Lung (tissue), 12 donors: ENCODE data around the gene FAAP20. TPM values are rescaled to one million over a fixed set of nuclear protein-coding genes. Genes with fewer than 3 reads are reported as not detected.

Experiments
- ATAC-seq: fragments of 200-7000 bp; cut with Tn5 transposase; one replicate; pipeline ENCODE4 v1.9.1; 2020; ENCODE audit warnings: moderate number of reproducible peaks; ENCODE audit not compliant: insufficient read depth, low FRiP score
- DNase-seq, 3 donors: peaks; one replicate each; pipeline ENCODE4 v3.0.0-alpha.2; 2013 to 2017
- H3K27ac ChIP-seq, 2 donors: one replicate each; pipeline ENCODE4 v1.5.1; 2013; ENCODE audit warnings: mild to moderate bottlenecking in 2 of 2, moderate library complexity in 2 of 2, control low read depth in 1 of 2, inconsistent platforms in 1 of 2, low read depth in 1 of 2, low read length in 1 of 2
- H3K27me3 ChIP-seq, 3 donors: one replicate each; pipeline ENCODE4 v1.5.1; 2013; ENCODE audit warnings: low read length in 2 of 3; ENCODE audit not compliant: control insufficient read depth in 3 of 3, insufficient read depth in 3 of 3
- H3K36me3 ChIP-seq, 4 donors: one replicate each; pipeline ENCODE4 v1.5.1; 2013; ENCODE audit warnings: low read length in 4 of 4, mild to moderate bottlenecking in 1 of 4, moderate library complexity in 1 of 4; ENCODE audit not compliant: control insufficient read depth in 4 of 4, insufficient read depth in 4 of 4
- H3K4me1 ChIP-seq, 5 donors: one replicate each; pipeline ENCODE4 v1.5.1; 2013; ENCODE audit warnings: low read length in 5 of 5, mild to moderate bottlenecking in 2 of 5, moderate library complexity in 1 of 5; ENCODE audit not compliant: control insufficient read depth in 5 of 5, insufficient read depth in 5 of 5
- H3K4me3 ChIP-seq: one replicate; pipeline ENCODE4 v1.5.1; 2013; ENCODE audit warnings: mild to moderate bottlenecking, control low read depth, moderate library complexity
- H3K9ac ChIP-seq, 2 donors: one replicate each; pipeline ENCODE4 v1.5.1; 2013; ENCODE audit warnings: low read length in 2 of 2, control low read depth in 1 of 2; ENCODE audit not compliant: insufficient read depth in 1 of 2
- H3K9me3 ChIP-seq, 4 donors: one replicate each; pipeline ENCODE4 v1.5.1; 2013; ENCODE audit warnings: low read length in 3 of 4, mild to moderate bottlenecking in 1 of 4, moderate library complexity in 1 of 4; ENCODE audit not compliant: control insufficient read depth in 4 of 4, insufficient read depth in 3 of 4
- WGBS, 2 donors: extraction: QIAGEN DNeasy Blood & Tissue Kit; methylation state at CpG; one replicate each; pipeline ENCODE4 v1.1.7; 2013; 5-methylcytosine and 5-hydroxymethylcytosine counted together
- polyA plus RNA-seq, 2 donors: library from polyadenylated mRNA; stranded (reverse); fragments of 200-250 nt; gene quantifications; one replicate each; pipeline ENCODE4 v1.2.1, GENCODE V29; 2013
- total RNA-seq, 2 donors: library from RNA; depleted of rRNA in 1 of 2; stranded (reverse); fragments of >200 nt in 1 of 2; gene quantifications; one replicate each; pipeline ENCODE4 v1.2.1, GENCODE V29; 2014 to 2021
- TF ChIP-seq, protein P1 (sequence below): IDR thresholded peaks from 2 replicates; pipeline ENCODE4 v1.5.1; 2012; ENCODE audit warnings: mild to moderate bottlenecking; ENCODE audit errors: control extremely low read depth, extremely low read depth
- donor health status: control.
- donor health status: control.
- donor health status: Bipolar disorder and iron deficiency.
- donor health status: healthy.
- donor health status: DM: yes; HTN: yes; CAD: no.

FAAP20 gene
- total and polyA plus RNA-seq, 4 donors: 16.8 to 87.9 (median 68.4) TPM

DNA sequence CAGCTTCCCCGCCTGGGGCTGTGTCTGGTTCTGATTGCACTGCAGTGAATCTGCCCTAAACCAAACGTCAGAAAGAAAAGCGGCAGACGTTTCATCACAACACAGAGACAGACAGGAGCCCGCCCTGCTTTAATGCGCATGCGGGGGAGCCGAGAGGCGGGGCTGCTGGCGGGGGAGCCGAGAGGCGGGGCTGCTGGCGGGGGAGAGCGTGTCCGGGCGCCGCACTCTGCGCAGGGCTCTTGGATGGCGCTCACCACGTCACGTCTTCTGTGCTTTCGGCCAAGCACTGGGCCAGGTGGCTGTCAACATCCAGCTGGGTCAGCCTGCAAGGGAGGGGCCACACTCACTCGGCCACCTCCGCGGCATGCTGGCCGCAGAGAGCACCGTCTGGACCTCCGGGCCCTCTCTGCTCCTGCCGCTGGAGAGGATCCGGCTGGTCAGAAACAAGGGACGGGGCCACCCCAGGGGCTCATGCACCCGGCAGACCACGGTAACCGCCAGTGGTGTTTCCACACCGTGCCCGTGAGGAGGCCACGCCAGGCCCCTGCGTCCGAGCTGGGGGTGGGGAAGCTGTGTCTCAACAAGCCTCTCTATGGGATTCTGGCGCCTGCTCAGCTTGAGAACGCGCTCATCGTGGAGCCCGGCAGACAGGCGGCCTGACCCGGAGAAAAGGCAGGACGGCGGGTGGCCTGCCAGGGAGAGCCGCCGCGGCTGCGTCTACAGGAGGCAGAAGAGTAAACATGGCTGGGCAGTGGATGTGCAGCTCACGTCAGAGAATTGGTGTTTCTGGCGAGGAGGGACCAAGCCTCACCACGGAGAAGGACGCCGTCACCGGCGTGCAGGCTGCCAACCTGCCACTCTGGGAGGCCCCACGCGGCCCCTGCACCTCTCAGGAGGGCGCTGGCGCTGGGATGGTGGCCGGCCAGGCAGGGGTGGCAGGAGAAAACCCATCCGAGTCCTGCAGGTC, 4.8 kb downstream of the FAAP20 start:
- Histone ChIP-seq H3K36me3 (peaks cover 0 to 10% (median 1%) of the 10 kb centered on the region in 4 donors), H3K4me3 (peak overlapping the region; percentile 35), H3K9me3 (no peaks in the 10 kb centered on the region), H3K27ac (peak overlapping the region; percentile 96 to 97), H3K9ac (peak overlapping the region; percentile 28 to 68), H3K27me3 (no peaks in the 10 kb centered on the region), H3K4me1 (peaks cover 6 to 45% (median 17%) of the 10 kb centered on the region in 5 donors)
- DNase-seq (peak; percentile 96 to 98 (median 96)), ATAC-seq (peak; percentile 90)
- 13 to 28% methylated on average over 63 to 65 of the region's 65 CpGs for WGBS, 2 donors
- TF ChIP-seq, protein P1, sequence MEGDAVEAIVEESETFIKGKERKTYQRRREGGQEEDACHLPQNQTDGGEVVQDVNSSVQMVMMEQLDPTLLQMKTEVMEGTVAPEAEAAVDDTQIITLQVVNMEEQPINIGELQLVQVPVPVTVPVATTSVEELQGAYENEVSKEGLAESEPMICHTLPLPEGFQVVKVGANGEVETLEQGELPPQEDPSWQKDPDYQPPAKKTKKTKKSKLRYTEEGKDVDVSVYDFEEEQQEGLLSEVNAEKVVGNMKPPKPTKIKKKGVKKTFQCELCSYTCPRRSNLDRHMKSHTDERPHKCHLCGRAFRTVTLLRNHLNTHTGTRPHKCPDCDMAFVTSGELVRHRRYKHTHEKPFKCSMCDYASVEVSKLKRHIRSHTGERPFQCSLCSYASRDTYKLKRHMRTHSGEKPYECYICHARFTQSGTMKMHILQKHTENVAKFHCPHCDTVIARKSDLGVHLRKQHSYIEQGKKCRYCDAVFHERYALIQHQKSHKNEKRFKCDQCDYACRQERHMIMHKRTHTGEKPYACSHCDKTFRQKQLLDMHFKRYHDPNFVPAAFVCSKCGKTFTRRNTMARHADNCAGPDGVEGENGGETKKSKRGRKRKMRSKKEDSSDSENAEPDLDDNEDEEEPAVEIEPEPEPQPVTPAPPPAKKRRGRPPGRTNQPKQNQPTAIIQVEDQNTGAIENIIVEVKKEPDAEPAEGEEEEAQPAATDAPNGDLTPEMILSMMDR: no peak

GRCh38 chr1:2188336-2188735, 6.2 kb downstream of the FAAP20 start:
- TF ChIP-seq, protein P1: no peak
- DNase-seq: no peak

GRCh38 chr1:2187619-2188018, 7.0 kb downstream of the FAAP20 start:
- DNase-seq: no peak
- TF ChIP-seq, protein P1: no peak
- H3K9me3 ChIP-seq: no peaks in the 10 kb centered on the region
- no peak overlapping the region for H3K27ac ChIP-seq
- no peak overlapping the region for H3K4me3 ChIP-seq
- H3K36me3 ChIP-seq: peaks cover 0 to 13% (median 3%) of the 10 kb centered on the region in 4 donors
- whole genome bisulfite sequencing, 2 donors: 82 to 87% methylated on average over 13 of the region's 13 CpGs
- no peak overlapping the region for H3K9ac ChIP-seq
- H3K4me1 ChIP-seq: peaks cover 5 to 31% (median 16%) of the 10 kb centered on the region in 5 donors
- ATAC-seq: no peak
- no peaks in the 10 kb centered on the region for H3K27me3 ChIP-seq

More at GRCh38 chr1:2188336-2188735, 6.2 kb downstream of the FAAP20 start:
- ATAC-seq: no peak
- Histone ChIP-seq H3K36me3 (peaks cover 0 to 13% (median 3%) of the 10 kb centered on the region in 4 donors), H3K27ac (no peak overlapping the region), H3K4me1 (peaks cover 5 to 39% (median 17%) of the 10 kb centered on the region in 5 donors), H3K4me3 (no peak overlapping the region), H3K9me3 (no peaks in the 10 kb centered on the region), H3K27me3 (no peaks in the 10 kb centered on the region), H3K9ac (no peak overlapping the region)
- WGBS, 2 donors: 94 to 95% methylated on average over 16 of the region's 16 CpGs
